Renal pelvis (tissue), 12 donors: ENCODE data around the gene NACA2. TPM values are rescaled to one million over a fixed set of nuclear protein-coding genes. Genes with fewer than 3 reads are reported as not detected.
A peak's percentile ranks its signal among the peaks of the same experiment; 100 is the strongest.
"Not testable (repeated sequence)": the region's sequence is repeated elsewhere in the genome, so short reads cannot be mapped to it uniquely, and the experiment has no call there.

Experiments used
- DNase-seq: peaks from one replicate; pipeline ENCODE4 v3.0.0-alpha.2; 2013
- long read RNA-seq, 16 experiments: transcript quantifications; one replicate each; lab custom pipeline, GENCODE V29; 2026
- polyA plus RNA-seq, 3 donors: library from polyadenylated mRNA; unstranded; fragments of 120-200 nt; gene quantifications; one replicate each; pipeline ENCODE4 v1.2.1, GENCODE V29; 2013; ENCODE audit not compliant: insufficient read length in 3 of 3

The NACA2 gene
- 1 to 10 TPM in 1 of 3 donors, under 1 TPM in 2; 0.50 to 2.6 (median 0.75) TPM for polyA plus RNA-seq
- long read RNA-seq, donor 1: 0 reads
- long read RNA-seq, donor 2, partial matches to known transcripts: 0 of 1 reads
- long read RNA-seq, donor 2, other reads (novel, unspliced or antisense): 0 of 1 reads
- long read RNA-seq, donor 3, partial matches to known transcripts: 0 of 1 reads
- long read RNA-seq, donor 3, other reads (novel, unspliced or antisense): 0 of 1 reads
- long read RNA-seq, donor 4: 0 reads
- long read RNA-seq, donor 5: 0 reads
- long read RNA-seq, donor 6: 0 reads
- long read RNA-seq, donor 7, partial matches to known transcripts: 0 of 1 reads
- long read RNA-seq, donor 7, other reads (novel, unspliced or antisense): 0 of 1 reads
- long read RNA-seq, donor 8, partial matches to known transcripts: 0 of 1 reads
- long read RNA-seq, donor 8, other reads (novel, unspliced or antisense): 0 of 1 reads
- long read RNA-seq, donor 9: 0 reads
- long read RNA-seq, donor 10, partial matches to known transcripts: 0 of 1 reads
- long read RNA-seq, donor 10, other reads (novel, unspliced or antisense): 0 of 1 reads
- long read RNA-seq, donor 11: 0 reads
- long read RNA-seq, donor 12, partial matches to known transcripts: 0 of 1 reads
- long read RNA-seq, donor 12, other reads (novel, unspliced or antisense): 0 of 1 reads
- long read RNA-seq, donor 13: 0 reads
- long read RNA-seq, donor 14: 0 reads
- long read RNA-seq, donor 15: 0 reads
- long read RNA-seq, donor 16, partial matches to known transcripts: 0 of 1 reads
- long read RNA-seq, donor 16, other reads (novel, unspliced or antisense): 0 of 1 reads

DNA sequence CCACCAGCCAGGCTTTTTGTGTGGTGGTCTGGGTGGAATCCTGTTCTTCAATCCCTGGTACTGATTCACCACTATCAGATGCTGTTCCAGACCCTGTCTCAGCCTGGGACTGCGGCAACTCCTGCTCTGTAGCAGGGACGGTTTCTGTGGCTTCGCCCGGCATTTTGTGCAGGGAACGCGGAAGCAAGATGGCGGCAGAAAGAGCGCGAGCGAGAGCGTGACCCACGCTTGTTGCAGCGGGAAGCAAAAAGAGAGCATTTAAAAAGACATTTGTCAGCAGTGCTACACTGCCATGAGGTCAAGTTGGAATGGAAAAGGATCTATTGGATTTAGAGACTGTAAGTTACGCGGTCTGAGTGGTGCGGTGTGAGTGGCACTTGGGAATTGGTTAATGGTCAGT lies at the start of gene NACA2:
Gene NACA2 (minus strand): TSS at position 202 of the 400 bp plus-strand sequence. CDS start 39 bp downstream, at position 163.
- no peak for DNase-seq

DNA sequence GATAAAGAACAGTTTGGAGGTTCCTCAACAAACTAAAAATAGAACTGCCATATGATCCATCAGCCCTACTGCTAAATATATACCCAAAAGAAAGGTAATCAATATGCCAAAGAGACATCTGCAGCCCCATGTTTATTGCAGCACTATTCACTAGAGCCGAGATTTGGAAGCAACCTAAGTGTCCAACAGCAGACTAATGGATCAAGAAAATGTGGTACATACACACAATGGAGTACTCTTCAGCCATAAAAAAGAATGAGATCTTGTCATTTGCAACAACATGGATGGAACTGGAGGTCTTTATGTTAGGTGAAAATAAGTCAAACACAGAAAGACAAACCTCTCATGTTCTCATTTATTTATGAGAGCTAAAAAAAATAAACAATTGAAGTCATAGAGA lies 48.8 kb upstream of the NACA2 start:
- DNase-seq: no peak

DNA sequence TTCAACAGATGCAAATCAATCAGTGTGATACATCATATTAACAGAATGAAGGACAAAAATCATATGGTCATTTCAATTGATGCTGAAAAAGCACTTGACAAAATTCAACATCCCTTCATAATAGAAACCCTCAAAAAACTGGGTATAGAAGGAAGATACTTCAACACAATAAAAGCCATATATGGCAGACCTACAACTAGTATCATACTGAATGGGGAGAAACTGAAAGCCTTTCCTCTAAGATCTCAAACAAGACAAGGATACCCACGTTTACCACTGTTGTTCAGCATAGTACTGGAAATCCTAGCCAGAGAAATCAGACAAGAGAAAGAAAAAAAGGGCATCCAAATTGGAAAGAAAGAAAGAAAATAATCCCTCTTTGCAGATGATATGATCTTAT lies 47.1 kb upstream of the NACA2 start:
- no peak for DNase-seq

DNA sequence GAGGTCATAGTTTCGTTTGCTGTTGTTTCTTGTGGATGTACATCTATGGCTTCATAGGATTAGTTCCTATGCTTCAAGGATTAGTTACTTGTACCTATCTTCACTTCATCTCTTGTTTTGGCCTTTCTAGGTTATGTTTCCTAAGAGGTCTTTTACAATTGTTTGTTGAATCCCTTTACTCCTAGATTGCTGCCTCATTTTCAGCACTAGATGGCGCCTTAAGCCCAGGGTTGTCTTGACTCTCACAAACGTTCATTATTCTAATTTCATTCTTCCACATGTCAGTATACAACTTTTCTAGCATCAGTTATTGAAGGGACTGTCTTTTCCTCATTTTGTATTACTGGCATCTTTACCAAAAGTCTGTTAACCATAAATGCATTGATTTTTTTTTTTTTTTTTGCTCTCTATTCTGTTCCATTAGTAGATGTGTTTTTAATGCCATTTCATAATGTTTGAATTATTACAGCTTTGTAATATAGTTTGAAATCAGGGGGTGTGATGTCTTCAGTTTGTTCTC lies 45.0 kb upstream of the NACA2 start:
- DNase-seq: peak; percentile 24

DNA sequence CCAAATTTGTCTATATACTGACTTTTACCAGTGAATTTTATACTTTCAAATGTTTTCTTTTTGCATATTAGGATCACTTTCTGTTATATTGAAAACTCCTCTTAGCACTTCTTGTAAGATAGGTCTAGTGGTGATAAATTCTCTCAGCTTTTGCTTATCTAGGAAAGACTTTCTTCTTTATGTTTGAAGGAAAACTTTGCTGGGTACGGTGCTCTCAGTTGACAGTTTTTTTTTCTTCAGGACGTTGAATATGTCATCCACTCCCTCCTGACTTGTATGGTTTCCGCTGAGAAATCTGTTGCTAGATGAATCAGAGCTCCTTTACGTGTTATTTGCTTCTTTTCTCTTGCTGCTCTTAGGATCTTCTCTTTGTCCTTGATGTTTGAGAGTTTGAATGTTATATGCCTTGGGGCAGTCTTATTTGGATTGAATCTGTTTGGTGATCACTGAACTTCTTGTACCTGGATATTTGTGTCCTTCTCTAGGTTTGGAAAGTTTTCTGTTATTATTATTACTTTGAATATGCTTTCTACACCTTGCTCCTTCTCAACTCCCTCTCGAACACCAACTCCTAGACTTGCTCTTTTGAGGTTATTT lies 44.0 kb upstream of the NACA2 start:
- DNase-seq: no peak

DNA sequence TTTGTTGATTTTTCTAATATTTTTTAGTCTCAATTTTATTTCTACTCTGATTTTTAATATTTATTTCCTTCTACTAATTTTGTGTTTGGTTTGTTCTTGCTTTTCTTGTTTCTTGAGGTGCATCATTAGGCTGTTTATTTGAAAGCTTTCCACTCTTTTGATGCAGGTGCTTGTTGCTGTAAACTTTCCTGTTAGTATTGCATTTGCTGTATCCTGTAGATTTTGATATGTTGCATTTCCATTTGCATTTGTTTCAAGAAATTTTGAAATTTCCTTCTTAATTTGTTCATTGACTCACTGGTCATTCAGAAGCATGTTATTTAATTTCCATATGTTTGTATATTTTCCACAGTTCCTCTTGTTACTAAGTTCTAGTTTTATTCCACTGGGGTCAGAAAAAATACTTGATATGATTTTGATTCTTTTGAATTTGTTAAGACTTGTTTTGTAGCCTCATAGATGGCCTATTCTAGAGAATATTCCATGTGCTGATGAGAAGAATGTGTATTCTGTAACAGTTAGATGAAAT lies 43.1 kb upstream of the NACA2 start:
- DNase-seq: no peak

DNA sequence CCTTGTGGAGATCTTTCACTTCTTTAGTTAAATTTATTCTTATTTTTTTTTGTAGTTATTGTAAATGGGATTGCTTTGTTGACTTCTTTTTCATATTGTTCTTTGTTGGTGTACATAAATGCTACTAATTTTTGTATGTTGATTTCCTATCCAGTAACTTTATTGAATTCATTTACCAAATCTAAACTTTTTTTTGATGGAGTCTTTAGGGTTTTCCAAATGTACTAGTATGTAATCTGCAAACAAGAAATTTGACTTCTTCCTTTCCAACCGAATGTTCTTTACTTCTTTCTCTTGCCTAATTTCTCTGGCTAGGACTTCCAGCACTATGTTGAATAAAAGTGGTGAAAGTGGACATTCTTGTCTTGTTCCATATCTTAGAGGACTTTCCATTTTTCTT lies 41.8 kb upstream of the NACA2 start:
- no peak for DNase-seq

DNA sequence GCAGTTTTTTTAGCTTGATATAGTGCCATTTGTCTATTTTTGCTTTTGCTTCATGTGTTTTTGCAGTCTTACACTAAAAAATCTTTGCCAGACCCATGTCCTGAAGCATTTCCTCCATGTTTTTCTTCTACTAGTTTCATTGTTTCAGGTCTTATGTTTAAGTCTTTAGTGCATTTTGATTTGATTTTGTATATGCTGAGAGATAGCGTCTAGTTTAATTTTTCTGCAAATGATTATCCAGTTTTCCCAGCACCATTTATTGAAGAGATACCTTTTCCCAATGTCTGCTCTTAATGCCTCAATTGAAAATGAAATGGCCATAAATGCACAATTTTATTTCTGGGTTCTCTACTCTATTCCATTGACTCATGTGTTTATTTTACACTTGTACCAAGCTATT lies 40.8 kb upstream of the NACA2 start:
- no peak for DNase-seq

DNA sequence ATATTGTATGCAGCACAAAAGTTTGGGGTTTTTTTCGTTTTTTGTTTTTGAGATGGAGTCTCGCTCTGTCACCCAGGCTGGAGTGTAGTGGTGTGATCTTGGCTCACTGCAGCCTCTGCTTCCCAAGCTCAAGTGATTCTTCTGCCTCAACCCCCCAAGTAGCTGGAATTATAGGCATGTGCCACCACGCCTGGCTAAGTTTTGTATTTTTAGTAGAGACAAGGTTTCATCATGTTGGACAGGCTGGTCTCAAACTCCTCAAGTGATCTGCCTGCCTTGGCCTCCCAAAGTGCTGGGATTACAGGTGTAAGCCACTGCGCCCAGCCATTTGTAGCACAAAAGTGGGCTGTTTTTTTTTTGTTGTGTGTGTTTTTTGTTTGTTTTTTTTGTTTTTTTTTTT lies 37.1 kb upstream of the NACA2 start:
- DNase-seq: not testable (repeated sequence)

DNA sequence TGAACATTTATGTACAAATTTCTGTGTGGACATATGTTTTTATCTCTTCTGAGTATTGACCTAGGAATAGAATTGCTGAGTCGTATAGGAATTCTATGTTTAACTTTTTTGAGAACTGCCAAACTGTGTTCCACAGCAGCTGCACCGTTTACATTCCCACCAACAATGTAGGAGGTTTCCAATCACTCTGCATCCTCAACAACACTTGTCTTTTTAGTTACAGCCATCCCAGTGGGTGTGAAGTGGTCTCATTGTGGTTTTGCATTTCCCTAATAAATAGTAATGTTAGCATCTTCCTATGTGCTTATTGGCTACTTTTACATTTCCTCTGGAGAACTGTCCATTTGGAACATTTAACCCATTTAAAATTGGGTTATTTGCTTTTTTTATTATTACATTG lies 36.6 kb upstream of the NACA2 start:
- DNase-seq: no peak

DNA sequence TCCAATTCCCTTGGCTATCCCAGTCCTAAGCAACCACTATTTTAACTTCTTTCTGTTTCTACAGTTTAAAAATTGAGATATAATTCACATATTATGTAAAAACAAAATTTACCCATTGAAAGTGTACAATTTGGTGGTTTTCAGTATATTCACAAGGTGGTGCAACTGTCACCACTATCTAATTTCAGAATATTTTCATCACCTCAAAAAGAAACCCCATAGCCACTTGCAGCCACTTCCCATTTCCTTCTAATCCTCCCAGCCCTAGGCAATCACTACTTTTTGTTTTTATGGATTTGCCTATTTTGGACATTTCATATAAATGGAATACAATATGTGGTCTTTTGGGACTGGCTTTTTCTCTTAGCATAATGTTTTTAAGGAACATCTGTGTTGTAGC lies 36.1 kb upstream of the NACA2 start:
- DNase-seq: no peak

DNA sequence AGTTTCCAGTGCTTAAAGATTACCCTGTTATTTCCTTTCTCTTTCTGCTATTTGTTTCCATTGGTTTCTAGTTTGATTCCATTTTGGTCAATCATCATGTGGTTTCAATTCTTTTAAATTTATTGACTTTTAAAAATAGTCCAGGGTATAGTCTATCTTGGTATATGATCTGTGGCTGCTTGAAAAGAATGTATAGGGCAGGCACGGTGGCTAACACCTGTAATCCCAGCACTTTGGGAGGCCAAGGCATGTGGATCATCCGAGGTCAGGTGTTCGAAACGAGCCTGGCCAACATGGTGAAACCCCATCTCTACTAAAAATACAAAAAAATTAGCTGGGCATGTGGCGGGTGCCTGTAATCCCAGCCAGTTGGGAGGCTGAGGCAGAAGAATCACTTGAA lies 34.5 kb upstream of the NACA2 start:
- no peak for DNase-seq

DNA sequence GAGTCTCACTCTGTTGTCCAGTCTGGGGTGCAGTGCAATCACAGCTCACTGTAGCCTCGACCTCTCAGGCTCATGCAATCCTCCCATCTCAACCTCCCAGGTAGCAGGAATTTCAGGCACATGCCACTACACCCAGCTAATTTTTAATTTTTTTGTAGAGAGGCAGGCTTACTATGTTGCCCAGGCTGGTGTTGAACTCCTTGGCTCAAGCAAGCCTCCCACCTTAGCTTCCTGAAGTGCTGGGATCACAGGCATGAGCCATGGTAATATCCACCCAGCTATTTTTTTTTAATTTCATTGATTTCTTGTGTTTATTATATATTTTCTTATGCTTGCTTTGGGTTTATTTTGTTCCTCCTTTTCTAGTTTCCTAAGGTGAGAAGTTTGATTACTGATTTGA lies 33.9 kb upstream of the NACA2 start:
- DNase-seq: no peak

DNA sequence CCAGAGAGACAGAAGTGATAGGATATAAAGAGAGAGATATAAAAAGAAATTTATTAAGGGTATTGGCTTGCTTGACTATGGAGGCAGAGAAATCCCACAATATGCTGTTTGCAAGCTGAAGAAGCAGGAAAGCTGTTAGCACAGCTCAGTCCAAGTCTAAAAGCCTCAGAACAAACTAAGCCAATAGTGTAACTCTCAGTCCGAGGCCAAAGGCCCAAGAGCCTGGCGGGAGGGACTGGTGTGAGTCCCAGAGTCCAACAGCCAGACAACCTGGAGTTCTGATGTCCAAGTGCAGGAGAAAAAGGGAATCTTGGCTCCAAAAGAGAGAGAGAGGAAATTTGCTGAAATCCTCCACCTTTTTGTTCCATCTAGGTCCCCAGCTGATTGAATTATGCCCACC lies 30.3 kb upstream of the NACA2 start:
- no peak for DNase-seq

DNA sequence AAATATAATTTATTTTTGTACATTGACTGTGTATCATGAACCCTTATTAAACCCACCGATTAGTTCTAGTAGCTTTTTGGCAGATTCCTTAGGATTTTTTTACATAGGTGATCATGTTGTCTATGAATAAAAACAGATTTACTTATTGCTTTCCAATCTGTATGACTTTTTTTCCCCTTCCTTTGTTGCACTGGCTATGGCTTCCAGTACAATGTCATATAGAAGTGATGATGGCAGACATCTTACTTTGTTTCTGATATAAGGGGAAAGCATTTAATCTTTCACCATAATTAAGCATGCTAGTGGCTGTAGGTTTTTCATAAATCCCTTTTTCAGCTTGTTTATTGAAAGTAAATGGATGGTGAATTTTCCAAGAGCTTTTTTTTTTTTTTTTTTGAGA lies 28.9 kb upstream of the NACA2 start:
- DNase-seq: no peak

DNA sequence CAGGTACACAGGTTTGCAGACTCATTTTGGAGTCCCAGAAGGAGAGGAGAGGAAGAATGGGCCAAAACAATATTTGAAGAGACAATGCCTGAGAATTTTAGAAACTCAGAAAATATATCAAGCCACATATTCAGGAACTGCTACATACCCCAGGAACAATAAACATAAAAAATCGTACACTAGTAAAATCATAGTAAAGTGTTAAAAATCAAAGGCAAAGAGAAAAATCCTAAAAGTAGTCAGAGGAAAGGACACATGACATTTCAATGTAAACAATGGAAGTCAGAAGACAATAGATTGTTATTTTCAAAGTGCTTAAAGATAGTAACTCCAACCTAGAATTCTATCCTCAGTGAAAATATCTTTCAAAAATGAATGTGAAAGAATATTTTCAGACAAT lies 28.5 kb upstream of the NACA2 start:
- no peak for DNase-seq

DNA sequence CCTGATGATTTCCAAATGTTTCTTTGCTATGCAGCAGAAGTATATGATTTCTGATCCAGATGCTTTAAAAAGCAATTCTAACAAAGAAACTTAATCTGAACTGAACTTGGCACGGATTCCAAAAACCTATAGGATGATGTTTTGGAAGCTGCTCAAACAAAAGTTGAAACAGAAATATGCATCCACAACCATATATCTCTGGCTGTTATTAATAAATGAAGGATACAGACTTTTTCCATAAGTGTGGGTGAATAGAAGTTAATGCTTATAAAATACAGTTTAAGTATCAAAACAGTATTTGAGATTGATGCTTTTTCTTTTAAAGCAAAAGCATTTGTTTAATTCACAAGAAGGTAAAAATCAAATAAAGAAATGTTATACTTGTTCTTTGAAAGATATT lies 27.9 kb upstream of the NACA2 start:
- no peak for DNase-seq

DNA sequence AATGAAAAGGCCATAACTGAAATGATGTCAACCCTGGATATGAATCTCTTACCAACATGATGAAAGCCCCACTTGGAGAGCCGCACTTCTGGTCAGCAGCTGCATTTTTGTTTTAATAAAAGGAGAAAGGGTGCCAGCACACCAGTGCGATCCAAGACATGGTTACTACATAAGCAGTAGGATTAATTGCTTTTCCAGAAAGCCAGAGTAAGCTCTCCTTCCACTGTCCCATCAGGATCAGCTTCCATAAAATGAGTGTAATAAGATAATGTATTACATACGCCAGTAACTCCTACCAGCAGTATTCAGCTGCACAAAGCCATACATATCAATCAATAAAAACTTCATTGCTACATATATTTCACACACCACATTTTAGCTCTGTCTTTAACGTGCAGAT lies 26.3 kb upstream of the NACA2 start:
- DNase-seq: no peak

DNA sequence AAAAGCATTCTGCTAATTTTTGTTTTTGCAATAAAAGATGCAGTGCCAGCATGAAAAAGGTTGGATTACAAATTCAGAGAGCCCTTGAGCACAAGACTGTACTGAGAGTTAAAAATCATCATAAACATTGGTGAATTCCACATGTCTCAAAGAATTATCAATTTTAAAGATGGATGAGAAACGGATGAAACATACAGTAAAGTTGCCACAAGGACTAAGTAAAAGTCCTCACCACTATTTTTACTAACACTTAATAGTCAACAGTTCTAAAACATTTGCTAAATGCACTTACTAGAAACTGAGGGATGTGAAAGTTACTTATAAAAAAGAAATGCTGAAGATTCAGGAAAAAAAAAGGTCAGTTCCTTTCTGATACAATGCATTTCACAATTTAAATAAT lies 25.8 kb upstream of the NACA2 start:
- DNase-seq: no peak

DNA sequence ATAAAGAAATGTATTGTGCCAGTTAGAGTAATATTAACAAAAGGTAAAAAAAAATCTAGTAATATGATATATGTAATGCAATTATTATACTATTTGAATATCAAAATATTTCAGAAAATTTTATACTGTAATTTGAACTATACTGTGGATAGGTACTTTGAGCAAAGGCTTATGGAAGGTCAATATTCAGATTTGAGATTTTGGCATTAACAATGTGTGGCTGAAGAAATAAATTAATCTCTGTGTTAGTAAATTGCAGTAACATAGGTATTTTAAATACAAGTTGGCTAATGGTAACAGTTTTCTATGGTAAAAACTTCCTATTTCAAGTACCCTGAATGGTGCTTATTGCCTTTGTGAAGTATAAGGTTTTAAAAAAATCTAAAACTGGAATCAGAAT lies 23.2 kb upstream of the NACA2 start:
- DNase-seq: no peak

DNA sequence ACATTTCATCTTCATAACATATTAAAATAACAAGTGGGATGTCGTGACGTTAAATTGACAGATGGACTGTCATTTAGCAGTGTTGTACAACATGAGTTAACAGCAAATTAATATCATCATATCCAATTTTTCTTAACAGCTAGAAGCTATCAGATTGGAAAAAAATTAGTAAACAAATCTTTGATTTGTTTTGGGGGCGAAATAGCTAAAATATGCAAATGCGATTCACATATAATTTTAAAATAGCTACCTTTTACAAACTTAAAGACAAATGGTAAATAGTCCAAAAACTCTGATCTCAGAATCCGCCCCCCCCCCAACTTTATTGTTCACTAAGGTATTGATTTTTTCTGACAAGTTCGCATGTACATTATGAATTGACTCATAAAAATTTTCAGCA lies 20.3 kb upstream of the NACA2 start:
- no peak for DNase-seq

DNA sequence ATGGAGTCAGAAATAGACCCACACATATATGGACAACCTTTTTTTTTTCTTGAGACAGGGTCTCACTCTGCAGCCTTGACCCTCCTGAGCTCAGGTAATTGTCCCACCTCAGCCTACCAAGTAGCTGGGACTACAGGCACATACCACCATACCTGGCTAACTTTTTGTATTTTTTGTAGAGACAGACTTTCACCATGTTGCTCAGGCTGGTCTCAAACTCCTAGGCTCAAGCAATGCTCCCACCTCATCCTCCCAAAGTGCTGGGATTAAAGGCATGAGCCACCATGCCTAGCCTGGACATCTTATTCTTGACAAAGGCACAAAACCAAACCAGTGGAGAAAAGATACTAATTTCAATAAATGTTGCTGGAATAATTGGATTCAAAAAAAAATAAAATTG lies 14.7 kb upstream of the NACA2 start:
- no peak for DNase-seq
